Measurements from ENCODE around the gene PARP4.
"Not testable (repeated sequence)": the region's sequence is repeated elsewhere in the genome, so short reads cannot be mapped to it uniquely, and the experiment has no call there.

PARP4 gene

DNA sequence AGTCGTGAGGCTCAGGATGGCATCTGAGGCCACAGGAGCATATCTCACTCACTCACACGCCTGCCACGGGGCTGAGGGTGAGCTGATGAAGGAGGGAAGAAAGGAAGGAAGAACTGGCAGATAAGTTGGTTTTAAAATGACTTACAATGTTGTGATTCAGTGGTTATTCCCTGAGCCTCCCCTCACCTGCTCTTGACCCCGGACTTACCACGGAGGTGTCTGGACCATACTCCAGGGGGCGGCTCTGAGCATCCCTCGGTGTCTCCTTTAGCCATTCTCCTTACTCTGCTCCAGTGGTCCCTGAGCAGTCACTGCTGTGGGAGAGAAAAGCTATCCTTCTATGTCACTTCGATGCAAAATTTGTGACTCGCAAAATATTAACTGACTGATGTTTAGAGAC lies 141.3 kb downstream of the PARP4 start:
- not testable (repeated sequence) for H3K9me2 ChIP-seq (replicated peaks; ENCODE audit: low read depth, low read length); H4K20me1 ChIP-seq (ENCODE audit: insufficient read depth, low read length, poor library complexity, severe bottlenecking); H3K27me3 ChIP-seq (ENCODE audit: insufficient read depth, low read length, poor library complexity, severe bottlenecking); H3K36me3 ChIP-seq (ENCODE audit: insufficient read depth, low read length); H3K4me2 ChIP-seq (ENCODE audit: low read depth, low read length, poor library complexity, severe bottlenecking); H3K4me1 ChIP-seq (ENCODE audit: insufficient read depth, low read length, poor library complexity, severe bottlenecking); H2AFZ ChIP-seq (ENCODE audit: low read length); H3K79me2 ChIP-seq (ENCODE audit: insufficient read depth, low read length); H3K9me3 ChIP-seq (ENCODE audit: insufficient read depth, low read depth, low read length); H3F3A ChIP-seq (ENCODE audit: low read depth); H3K9ac ChIP-seq (ENCODE audit: low read depth, low read length, poor library complexity, severe bottlenecking); H3K4me3 ChIP-seq (ENCODE audit: low read length, poor library complexity, severe bottlenecking)
- TF ChIP-seq, protein P1, sequence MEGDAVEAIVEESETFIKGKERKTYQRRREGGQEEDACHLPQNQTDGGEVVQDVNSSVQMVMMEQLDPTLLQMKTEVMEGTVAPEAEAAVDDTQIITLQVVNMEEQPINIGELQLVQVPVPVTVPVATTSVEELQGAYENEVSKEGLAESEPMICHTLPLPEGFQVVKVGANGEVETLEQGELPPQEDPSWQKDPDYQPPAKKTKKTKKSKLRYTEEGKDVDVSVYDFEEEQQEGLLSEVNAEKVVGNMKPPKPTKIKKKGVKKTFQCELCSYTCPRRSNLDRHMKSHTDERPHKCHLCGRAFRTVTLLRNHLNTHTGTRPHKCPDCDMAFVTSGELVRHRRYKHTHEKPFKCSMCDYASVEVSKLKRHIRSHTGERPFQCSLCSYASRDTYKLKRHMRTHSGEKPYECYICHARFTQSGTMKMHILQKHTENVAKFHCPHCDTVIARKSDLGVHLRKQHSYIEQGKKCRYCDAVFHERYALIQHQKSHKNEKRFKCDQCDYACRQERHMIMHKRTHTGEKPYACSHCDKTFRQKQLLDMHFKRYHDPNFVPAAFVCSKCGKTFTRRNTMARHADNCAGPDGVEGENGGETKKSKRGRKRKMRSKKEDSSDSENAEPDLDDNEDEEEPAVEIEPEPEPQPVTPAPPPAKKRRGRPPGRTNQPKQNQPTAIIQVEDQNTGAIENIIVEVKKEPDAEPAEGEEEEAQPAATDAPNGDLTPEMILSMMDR (conservative IDR thresholded peaks at IDR 0.05; ENCODE audit: low read length), result 0 out of 2 replicates have a peak, but pooled peaks have one; percentile 7

All from Loucy (cell line).